ENCODE measurements around the gene IGLL1.
A peak's percentile ranks its signal among the peaks of the same experiment; 100 is the strongest.

Gene IGLL1

DNA sequence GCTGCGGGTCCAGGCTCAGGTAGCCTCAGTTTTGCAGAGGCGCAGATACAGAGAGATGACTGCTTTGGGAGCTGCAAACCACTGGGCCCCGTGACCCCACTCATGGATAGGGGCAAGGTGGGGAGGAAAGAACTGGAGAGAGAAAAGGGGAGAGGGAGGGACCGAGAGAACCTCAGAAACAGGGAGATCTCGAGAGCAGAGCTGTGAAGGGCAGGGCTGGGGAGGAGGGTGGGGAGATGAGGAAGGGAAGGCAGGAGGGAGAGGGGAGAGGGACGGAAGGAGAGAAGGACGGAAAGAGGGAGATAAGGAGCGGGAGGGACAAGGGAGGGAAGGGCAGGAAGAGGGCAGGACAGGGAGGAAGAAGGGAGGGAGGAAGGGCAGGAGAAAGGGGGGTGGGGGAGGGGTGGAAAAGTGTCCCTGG, 46.3 kb downstream of the IGLL1 start:
- H3K27me3 ChIP-seq (ENCODE audit: insufficient read depth, poor library complexity, severe bottlenecking): no peaks in the 10 kb centered on the region
- H3K4me3 ChIP-seq (replicated peaks; ENCODE audit: insufficient read depth, low read length): no peak overlapping the region
- no peak overlapping the region for H3K27ac ChIP-seq (replicated peaks)
- no peak for DNase-seq (ENCODE audit: low read depth in 1 of 2, low spot score in 1 of 2)
- TF ChIP-seq GABPA (IDR thresholded peaks at IDR 0.05; ENCODE audit: low read depth) (no peak), CTCF (IDR thresholded peaks at IDR 0.05; ENCODE audit: insufficient read depth, low read length) (no peak), SPI1 (IDR thresholded peaks at IDR 0.05; ENCODE audit: borderline replicate concordance, low read depth) (no peak), POLR2AphosphoS5 (IDR thresholded peaks at IDR 0.05; ENCODE audit: low read depth) (no peak), REST (IDR thresholded peaks at IDR 0.05; ENCODE audit: insufficient replicate concordance, low read depth) (no peak)

DNA sequence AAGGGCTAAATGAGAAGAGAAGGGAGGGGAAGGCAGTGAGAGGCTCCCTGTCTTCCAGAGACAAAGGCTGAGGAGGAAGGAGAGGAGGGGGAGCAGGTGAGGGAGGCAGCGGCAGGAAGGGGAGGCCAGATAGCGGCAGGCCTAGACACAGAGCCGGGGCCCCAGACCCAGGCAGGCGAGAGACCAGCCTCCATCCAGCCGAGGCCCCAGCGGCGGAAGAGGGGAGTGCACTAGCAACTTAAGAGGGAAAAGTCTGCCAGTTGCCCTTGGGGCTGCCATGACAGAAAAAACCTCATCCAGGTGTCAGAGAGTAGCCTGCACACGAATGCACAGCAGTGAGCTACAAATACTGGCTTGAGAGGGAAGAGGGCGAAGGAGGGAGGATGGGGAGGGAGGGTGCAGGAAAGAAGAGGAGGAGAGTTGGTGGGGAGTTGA, 46.7 kb downstream of the IGLL1 start:
- DNase-seq (ENCODE audit: low read depth in 1 of 2, low spot score in 1 of 2): peak in 1 of 2 experiments; percentile 25
- TF ChIP-seq CTCF (IDR thresholded peaks at IDR 0.05; ENCODE audit: insufficient read depth, low read length): peak; percentile 5
- no peak for TF ChIP-seq SPI1 (IDR thresholded peaks at IDR 0.05; ENCODE audit: borderline replicate concordance, low read depth)
- no peaks in the 10 kb centered on the region for H3K27me3 ChIP-seq (ENCODE audit: insufficient read depth, poor library complexity, severe bottlenecking)
- H3K4me3 ChIP-seq (replicated peaks; ENCODE audit: insufficient read depth, low read length): no peak overlapping the region
- H3K27ac ChIP-seq (replicated peaks): no peak overlapping the region

GRCh38 chr22:23532731-23533130, 47.4 kb downstream of the IGLL1 start:
- H3K27ac ChIP-seq (replicated peaks): no peak overlapping the region
- TF ChIP-seq POLR2AphosphoS5 (IDR thresholded peaks at IDR 0.05; ENCODE audit: low read depth) (no peak), SPI1 (IDR thresholded peaks at IDR 0.05; ENCODE audit: borderline replicate concordance, low read depth) (no peak), CTCF (IDR thresholded peaks at IDR 0.05; ENCODE audit: insufficient read depth, low read length) (no peak), GABPA (IDR thresholded peaks at IDR 0.05; ENCODE audit: low read depth) (no peak), REST (IDR thresholded peaks at IDR 0.05; ENCODE audit: insufficient replicate concordance, low read depth) (no peak)
- H3K27me3 ChIP-seq (ENCODE audit: insufficient read depth, poor library complexity, severe bottlenecking): no peaks in the 10 kb centered on the region
- no peak for DNase-seq (ENCODE audit: low read depth in 1 of 2, low spot score in 1 of 2)
- no peak overlapping the region for H3K4me3 ChIP-seq (replicated peaks; ENCODE audit: insufficient read depth, low read length)

DNA sequence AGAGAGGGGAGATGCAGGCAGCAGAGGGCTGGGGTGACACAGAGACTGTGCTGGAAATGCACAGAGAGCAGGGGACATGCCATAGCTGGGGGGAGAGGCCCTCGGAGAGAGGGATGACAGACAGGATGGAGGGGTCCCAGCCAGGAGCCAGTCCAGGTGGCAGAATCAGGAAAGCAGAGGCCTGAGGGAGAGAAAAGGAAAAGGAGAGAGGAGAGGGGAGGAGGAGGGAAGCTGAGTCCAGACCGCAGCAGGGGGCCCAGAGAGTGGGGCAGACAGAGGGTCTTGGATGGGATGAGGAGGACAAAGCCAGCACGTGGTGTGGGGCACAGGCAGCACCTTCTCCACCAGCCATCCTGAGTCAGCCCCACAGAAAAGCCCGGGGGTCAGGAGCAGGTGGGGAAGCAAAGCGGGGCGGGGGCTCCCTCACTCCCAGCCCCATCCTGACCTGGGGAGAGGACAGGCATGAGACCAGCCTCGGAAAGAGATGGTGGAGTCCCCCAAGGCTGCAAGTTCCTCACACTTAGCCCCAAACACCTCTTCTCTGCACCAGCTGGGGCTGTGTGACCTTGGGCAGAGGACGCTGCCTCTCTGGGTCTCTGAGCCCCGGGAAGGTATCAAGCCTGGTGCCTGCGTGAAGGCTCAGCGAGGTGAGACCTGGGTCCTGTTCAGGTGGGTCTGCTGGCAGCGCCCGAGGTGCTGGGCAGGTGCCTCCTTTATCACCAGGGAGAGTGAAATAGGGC, 48.0 kb downstream of the IGLL1 start:
- TF ChIP-seq POLR2AphosphoS5 (IDR thresholded peaks at IDR 0.05; ENCODE audit: low read depth): no peak
- TF ChIP-seq GABPA (IDR thresholded peaks at IDR 0.05; ENCODE audit: low read depth): no peak
- TF ChIP-seq REST (IDR thresholded peaks at IDR 0.05; ENCODE audit: insufficient replicate concordance, low read depth): no peak
- TF ChIP-seq SPI1 (IDR thresholded peaks at IDR 0.05; ENCODE audit: borderline replicate concordance, low read depth): no peak
- TF ChIP-seq CTCF (IDR thresholded peaks at IDR 0.05; ENCODE audit: insufficient read depth, low read length): no peak

More for the DNA sequence above, 48.0 kb downstream of the IGLL1 start:
- DNase-seq (ENCODE audit: low read depth in 1 of 2, low spot score in 1 of 2): no peak
- H3K27ac ChIP-seq (replicated peaks): no peak overlapping the region
- H3K4me3 ChIP-seq (replicated peaks; ENCODE audit: insufficient read depth, low read length): no peak overlapping the region
- no peaks in the 10 kb centered on the region for H3K27me3 ChIP-seq (ENCODE audit: insufficient read depth, poor library complexity, severe bottlenecking)
